K562 (cell line): ENCODE measurements around the gene FEV. TPM values are rescaled to one million over a fixed set of nuclear protein-coding genes. Genes with fewer than 3 reads are reported as not detected.
A peak's percentile ranks its signal among the peaks of the same experiment; 100 is the strongest.

ENCODE experiments used
- CTCFL ChIP-seq: IDR thresholded peaks from 2 replicates; pipeline ENCODE4 v1.6.1; 2011; ENCODE audit warnings: borderline replicate concordance, low read depth, mild to moderate bottlenecking, moderate library complexity, low read length; ENCODE audit not compliant: insufficient read depth, poor library complexity, severe bottlenecking
- MAFF ChIP-seq: IDR thresholded peaks from 2 replicates; pipeline ENCODE4 v1.6.1; 2012; ENCODE audit warnings: low read length, improper control_type of control experiment
- MGA ChIP-seq: fragments of 450-650 bp; IDR thresholded peaks from 2 replicates; pipeline ENCODE4 v1.6.1; 2016; ENCODE audit warnings: mild to moderate bottlenecking, moderate library complexity
- NFE2 ChIP-seq: IDR thresholded peaks from 2 replicates; pipeline ENCODE4 v1.6.1; 2014; ENCODE audit warnings: antibody characterized with exemption, low read depth
- RAD51 ChIP-seq: fragments of 450-650 bp; IDR thresholded peaks from 2 replicates; pipeline ENCODE4 v1.7.1; 2016; ENCODE audit warnings: low read depth, mild to moderate bottlenecking, borderline replicate concordance
- TFAP4 ChIP-seq: sonication (generic); formaldehyde crosslinking; IDR thresholded peaks from 2 replicates; pipeline ENCODE4 v1.8.0; 2022; ENCODE audit warnings: missing genetic modification reagents, mild to moderate bottlenecking, moderate library complexity, borderline replicate concordance
- YY1 ChIP-seq, 3 experiments: IDR thresholded peaks; 2 replicates each; pipeline ENCODE4 v1.6.1; 2011; ENCODE audit warnings: low read length in 2 of 3, mild to moderate bottlenecking in 2 of 3, moderate library complexity in 2 of 3, borderline replicate concordance in 1 of 3, control low read depth in 1 of 3, low read depth in 1 of 3; ENCODE audit not compliant: insufficient read depth in 3 of 3, insufficient replicate concordance in 2 of 3, control insufficient read depth in 1 of 3, insufficient read length in 1 of 3; ENCODE audit errors: extremely low read depth in 1 of 3
- ZBTB1 ChIP-seq: sonication (generic); formaldehyde crosslinking; IDR thresholded peaks from 2 replicates; pipeline ENCODE4 v1.8.1; 2023; ENCODE audit warnings: missing genetic modification reagents, low read depth, mild to moderate bottlenecking, borderline replicate concordance
- ZEB2 ChIP-seq: fragments of 450-650 bp; IDR thresholded peaks from 2 replicates; pipeline ENCODE4 v1.6.1; 2016
- ZFX ChIP-seq: sonication (generic); formaldehyde crosslinking; IDR thresholded peaks from 2 replicates; pipeline ENCODE4 v1.8.0; 2022; ENCODE audit warnings: mild to moderate bottlenecking, missing genetic modification reagents, moderate library complexity
- polyA plus RNA-seq, 8 experiments: library from polyadenylated mRNA; depleted of rRNA in 4 of 8; stranded (reverse) in 5 of 8; unstranded in 3 of 8; fragments of >200 nt; fragmentation: Nextera tagmentation in 2 of 8; fragmentation: Illumina TruSeq in 1 of 8; extraction: Ambion mirVana in 2 of 8; extraction: Trizol in 1 of 8; gene quantifications; 2 replicates each; pipeline versions ENCODE4 v1.2.1 to v1.2.3, GENCODE V29; 2011 to 2014; ENCODE audit warnings: inconsistent platforms in 1 of 8, missing spikeins in 1 of 8
- total RNA-seq, 7 experiments: library from RNA; depleted of rRNA in 6 of 7; stranded (reverse); fragments of >200 nt in 6 of 7; fragmentation: Illumina TruSeq in 2 of 7; extraction: Trizol in 2 of 7; gene quantifications; 2 replicates each; pipeline versions ENCODE4 v1.2.1 to v1.2.3, GENCODE V29; 2011 to 2021; ENCODE audit warnings: low replicate concordance in 1 of 7

Gene FEV
- total and polyA plus RNA-seq, 9 of the 15 experiments (the other 6 are each of a cell fraction or from before 2014, with no cell fraction given): 0.08 to 1.6 (median 0.62) TPM; not detected in 1

- TF ChIP-seq MGA (0 out of 2 replicates have a peak, but pooled peaks have one; percentile 13), YY1 (IDR thresholded peaks at IDR 0.05; ENCODE audit: borderline replicate concordance in 1 of 3, control insufficient read depth in 1 of 3, extremely low read depth in 1 of 3, insufficient read depth in 3 of 3, insufficient read length in 1 of 3, insufficient replicate concordance in 2 of 3, low read depth in 1 of 3, low read length in 2 of 3) (no peak), MAFF (no peak), TFAP4 (CRISPR knock-in tag) (peak; percentile 35; the same call in 1 of the 2 replicates), ZFX (no peak; the same call in none of the 2 replicates), ZBTB1 (CRISPR knock-in tag) (peak; percentile 93; the same call in 1 of the 2 replicates), RAD51 (no peak), NFE2 (peak; percentile 28; the same call in 1 of the 2 replicates), CTCFL (no peak), ZEB2 (no peak)
Observed at GRCh38 chr2:218993345-218994315, 8.6 kb upstream of the FEV start, which contains the start of gene CRYBA2 (continued).
